K562 (cell line): ENCODE measurements around the gene FAM174B. TPM values are rescaled to one million over a fixed set of nuclear protein-coding genes. Genes with fewer than 3 reads are reported as not detected.

Experiments
- ATAC-seq: fragments of 200-7000 bp; cut with Tn5 transposase; 3 replicates; pipeline ENCODE4 v1.9.1; 2020; ENCODE audit warnings: moderate library complexity
- BruUV-seq: library from RNA; stranded (reverse); fragments of 400-500 nt; replicated peaks from 2 replicates; lab custom pipeline; 2021; lab: Mats Ljungman, UMichigan
- CTCF ChIA-PET: fragments of 300-600 bp; formaldehyde crosslinking; extraction: SDS; loops from one replicate; lab custom pipeline; 2021; ENCODE audit warnings: low intra/inter-chr PET ratio; lab: Yijun Ruan, JAX
- POLR2A ChIA-PET: fragments of 300-600, 350-650 bp; sonication (Branson Sonifier 250); formaldehyde crosslinking; extraction: SDS; loops from one replicate; lab custom pipeline; 2021; ENCODE audit warnings: antibody characterized with exemption, inconsistent platforms; lab: Yijun Ruan, JAX
- DNase-seq, 4 experiments: peaks; one replicate each; pipeline versions ENCODE4 v3.0.0 to v3.0.0-alpha.2; 2011 to 2018; ENCODE audit warnings: low spot score in 3 of 4, mixed read lengths in 3 of 4; ENCODE audit errors: extremely low read depth in 1 of 4
- FAIRE-seq: peaks from 2 replicates; lab custom pipeline; 2011; peaks lifted over from hg19 to GRCh38; lab: Jason Lieb, UNC
- H2AFZ ChIP-seq: 2 replicates; pipeline ENCODE4 v1.6.0; 2011; ENCODE audit warnings: low read depth, low read length, control low read depth, inconsistent platforms
- H3K27ac ChIP-seq: fragments of 200-600 bp; 3 replicates; pipeline ENCODE4 v1.8.0; 2011; ENCODE audit warnings: low read depth, mild to moderate bottlenecking, control low read depth, inconsistent platforms, low read length, moderate library complexity, mixed read lengths; ENCODE audit errors: extremely low read depth
- H3K27me3 ChIP-seq, 2 experiments: fragments of 300-600 bp in 1 of 2; 2 replicates in 1 of 2; 3 replicates in 1 of 2; pipeline versions ENCODE4 v1.6.0 to v1.8.0; 2011; ENCODE audit warnings: inconsistent platforms in 2 of 2, low read length in 2 of 2, mild to moderate bottlenecking in 1 of 2, mixed read lengths in 1 of 2, moderate library complexity in 1 of 2; ENCODE audit not compliant: control insufficient read depth in 2 of 2, insufficient read depth in 2 of 2
- H3K36me3 ChIP-seq: fragments of 300-600 bp; 3 replicates; pipeline ENCODE4 v1.8.0; 2011; ENCODE audit warnings: mild to moderate bottlenecking, low read length, inconsistent platforms; ENCODE audit not compliant: control insufficient read depth, insufficient read depth
- H3K4me1 ChIP-seq, 2 experiments: fragments of 200-600 bp in 1 of 2; replicated peaks in 1 of 2; 2 replicates in 1 of 2; 3 replicates in 1 of 2; pipeline versions ENCODE4 v1.5.1 to v1.8.0; 2011; ENCODE audit warnings: inconsistent platforms in 2 of 2, low read length in 2 of 2, mild to moderate bottlenecking in 1 of 2, mixed read lengths in 1 of 2, moderate library complexity in 1 of 2; ENCODE audit not compliant: control insufficient read depth in 2 of 2, insufficient read depth in 2 of 2
- H3K4me2 ChIP-seq: 2 replicates; pipeline ENCODE4 v1.6.1; 2011; ENCODE audit warnings: low read length, control low read depth, inconsistent platforms, mixed read lengths; ENCODE audit not compliant: insufficient read depth
- H3K4me3 ChIP-seq: fragments of 200-600 bp; sonication (generic), shearing (Covaris generic); 2 replicates; pipeline ENCODE4 v1.5.1; 2016; ENCODE audit warnings: control low read depth, inconsistent platforms
- H3K79me2 ChIP-seq: fragments of 200-600 bp; 3 replicates; pipeline ENCODE4 v1.8.0; 2011; ENCODE audit warnings: low read length, inconsistent platforms; ENCODE audit not compliant: control insufficient read depth, insufficient read depth
- H3K9ac ChIP-seq, 2 experiments: 2 replicates each; pipeline versions ENCODE4 v1.6.0 to v1.6.1; 2011; ENCODE audit warnings: low read depth in 2 of 2, low read length in 2 of 2, control low read depth in 1 of 2, inconsistent platforms in 1 of 2, mild to moderate bottlenecking in 1 of 2, mixed read lengths in 1 of 2; ENCODE audit not compliant: insufficient read depth in 1 of 2
- H3K9me1 ChIP-seq: one replicate; pipeline ENCODE4 v1.6.0; 2011; ENCODE audit warnings: inconsistent platforms, mild to moderate bottlenecking, low read length, moderate library complexity; ENCODE audit not compliant: control insufficient read depth, insufficient read depth
- H3K9me3 ChIP-seq: replicated peaks from 2 replicates; pipeline ENCODE4 v1.5.1; 2011; ENCODE audit warnings: low read depth, low read length, inconsistent platforms; ENCODE audit not compliant: control insufficient read depth, insufficient read depth
- H4K20me1 ChIP-seq: replicated peaks from 2 replicates; pipeline ENCODE4 v1.6.1; 2011; ENCODE audit warnings: low read length, inconsistent platforms, mixed read lengths; ENCODE audit not compliant: control insufficient read depth, insufficient read depth
- CBX3 ChIP-seq, 2 experiments: IDR thresholded peaks; 1 replicate in 1 of 2; 2 replicates in 1 of 2; pipeline ENCODE4 v1.6.1; 2012; ENCODE audit warnings: inconsistent platforms in 2 of 2, low read length in 2 of 2, borderline replicate concordance in 1 of 2, control low read depth in 1 of 2
- ELK3 ChIP-seq: fragments of 450-650 bp; formaldehyde crosslinking; IDR thresholded peaks from 2 replicates; pipeline ENCODE4 v1.4.0; 2020; ENCODE audit warnings: mild to moderate bottlenecking
- GATA2 ChIP-seq: sonication (generic); formaldehyde crosslinking; IDR thresholded peaks from 2 replicates; pipeline ENCODE4 v1.4.0; 2020; ENCODE audit warnings: mild to moderate bottlenecking, missing genetic modification reagents
- HDAC2 ChIP-seq: fragments of 450-650 bp; IDR thresholded peaks from 2 replicates; pipeline ENCODE4 v1.6.1; 2016; ENCODE audit warnings: mild to moderate bottlenecking
- IRF2 ChIP-seq: sonication (generic); formaldehyde crosslinking; IDR thresholded peaks from 2 replicates; pipeline ENCODE4 v1.8.1; 2022; ENCODE audit warnings: mild to moderate bottlenecking, missing genetic modification reagents
- SP2 ChIP-seq: IDR thresholded peaks from 2 replicates; pipeline ENCODE4 v1.6.1; 2011; ENCODE audit warnings: mild to moderate bottlenecking, low read depth, low read length, moderate library complexity; ENCODE audit not compliant: poor library complexity, severe bottlenecking; ENCODE audit errors: extremely low read depth
- WGBS: fragments of 100-300 bp; shearing (Covaris generic); methylation state at CpG from one replicate; pipeline ENCODE4 v1.1.6; 2016; ENCODE audit warnings: low coverage, mixed read lengths; ENCODE audit not compliant: insufficient coverage; ENCODE audit errors: missing lambda C conversion rate; 5-methylcytosine and 5-hydroxymethylcytosine counted together
- in situ Hi-C: fragments of 300-500 bp; cut with MboI; formaldehyde crosslinking; loops from 4 replicates; pipeline ENCODE4 v1.15.0; 2018; ENCODE audit warnings: inconsistent platforms, mixed read lengths
- intact Hi-C: fragments of 100-400 bp; cut with micrococcal nuclease; formaldehyde crosslinking; loops from 2 replicates; pipeline ENCODE4 v1.14.2; 2022
- polyA plus RNA-seq, 8 experiments: library from polyadenylated mRNA; depleted of rRNA in 4 of 8; stranded (reverse) in 5 of 8; unstranded in 3 of 8; fragments of >200 nt; fragmentation: Nextera tagmentation in 2 of 8; fragmentation: Illumina TruSeq in 1 of 8; extraction: Ambion mirVana in 2 of 8; extraction: Trizol in 1 of 8; gene quantifications; 2 replicates each; pipeline versions ENCODE4 v1.2.1 to v1.2.3, GENCODE V29; 2011 to 2014; ENCODE audit warnings: inconsistent platforms in 1 of 8, missing spikeins in 1 of 8
- total RNA-seq, 7 experiments: library from RNA; depleted of rRNA in 6 of 7; stranded (reverse); fragments of >200 nt in 6 of 7; fragmentation: Illumina TruSeq in 2 of 7; extraction: Trizol in 2 of 7; gene quantifications; 2 replicates each; pipeline versions ENCODE4 v1.2.1 to v1.2.3, GENCODE V29; 2011 to 2021; ENCODE audit warnings: low replicate concordance in 1 of 7

FAM174B gene
- total and polyA plus RNA-seq, 9 of the 15 experiments (the other 6 are each of a cell fraction or from before 2014, with no cell fraction given) = 0.39 to 2.7 (median 1.9) TPM; not detected in 1

DNA sequence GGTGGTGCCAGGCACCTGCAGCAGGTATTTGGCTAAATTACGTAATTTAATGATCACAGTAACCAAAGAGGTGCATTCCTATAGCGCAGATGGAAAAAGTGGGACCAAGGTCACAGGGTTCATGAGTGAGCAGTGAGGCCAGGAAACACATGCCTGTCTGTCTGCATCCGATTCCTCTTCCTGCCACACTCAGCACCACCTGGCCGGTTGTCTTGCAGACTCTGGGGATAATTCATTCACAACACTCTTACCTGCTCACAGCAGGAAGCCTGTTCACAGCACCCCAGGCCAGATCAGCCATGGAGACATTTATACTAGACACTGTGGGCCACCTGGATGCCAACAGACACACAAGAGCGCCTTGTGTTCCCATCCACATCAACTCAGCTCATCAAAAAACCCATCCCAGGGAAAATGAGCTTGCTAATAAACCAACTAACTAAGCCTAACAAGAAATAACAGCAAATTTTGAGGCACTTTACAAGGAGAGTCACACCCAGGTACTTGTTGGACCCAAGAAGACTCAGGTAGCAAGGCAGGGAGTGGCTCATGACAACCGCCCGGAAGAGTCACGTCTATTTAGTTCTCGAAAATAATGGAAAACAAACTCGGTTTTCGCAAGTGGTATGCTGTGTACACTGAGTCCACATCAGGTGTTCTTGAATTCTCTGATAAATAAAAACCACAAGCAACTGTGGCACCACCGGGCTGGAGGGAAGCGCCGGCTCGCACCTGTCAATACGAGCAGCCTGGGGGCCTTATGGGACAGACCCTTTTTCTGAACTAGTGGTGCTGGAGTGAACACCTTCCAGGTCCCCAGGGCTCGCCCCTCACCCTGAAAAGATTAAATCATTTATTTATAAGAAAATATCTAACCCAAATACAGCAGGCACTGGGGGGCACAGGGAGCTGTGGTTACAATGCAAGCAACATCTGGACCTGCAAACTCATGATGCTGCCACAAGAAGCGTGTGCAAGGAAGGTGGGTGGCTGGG is 40.5 kb downstream of the FAM174B start:
- Histone ChIP-seq H3K36me3 (no peaks in the 10 kb centered on the region), H3K4me3 (no peak overlapping the region), H3K9ac (no peak overlapping the region), H3K27ac (no peak overlapping the region), H4K20me1 (no peaks in the 10 kb centered on the region; the same call in none of the 2 replicates), H3K9me3 (no peaks in the 10 kb centered on the region), H3K4me2 (no peak overlapping the region), H3K4me1 (peaks cover 20 to 21% of the 10 kb centered on the region in 2 experiments; a peak in 4 of 5 replicates), H3K27me3 (peaks cover 0 to 11% of the 10 kb centered on the region in 2 experiments; a peak in 3 of 5 replicates), H3K9me1 (no peaks in the 10 kb centered on the region), H3K79me2 (no peaks in the 10 kb centered on the region), H2AFZ (no peak overlapping the region)
- CTCF ChIA-PET = no interaction called here
- intact Hi-C loops = loop anchor here (5.0 to 10.0 kb wide), 3 partner anchors 52 to 300 kb away; no protein-coding TSS in a partner anchor
- TF ChIP-seq SP2 (no peak), IRF2 (CRISPR knock-in tag) (no peak), CBX3 (IDR thresholded peaks at IDR 0.05; ENCODE audit: borderline replicate concordance in 1 of 2, low read length in 2 of 2) (no peak), ELK3 (CRISPR knock-in tag) (no peak), GATA2 (CRISPR knock-in tag) (no peak), HDAC2 (no peak)
- 31% methylated on average over 18 of the region's 18 CpGs for WGBS
- FAIRE-seq (peak; percentile 32), ATAC-seq (no peak), DNase-seq (no peak)
- in situ Hi-C loops = no loop called here
- no TSS peak for BruUV-seq
- POLR2A ChIA-PET = no interaction called here
